ENCODE results near the gene LASP1. TPM values are rescaled to one million over a fixed set of nuclear protein-coding genes. Genes with fewer than 3 reads are reported as not detected.

The LASP1 gene
- total and polyA plus RNA-seq, 2 of the 4 experiments (the other 2 are of a cell fraction): 79.8 to 262 TPM

DNA sequence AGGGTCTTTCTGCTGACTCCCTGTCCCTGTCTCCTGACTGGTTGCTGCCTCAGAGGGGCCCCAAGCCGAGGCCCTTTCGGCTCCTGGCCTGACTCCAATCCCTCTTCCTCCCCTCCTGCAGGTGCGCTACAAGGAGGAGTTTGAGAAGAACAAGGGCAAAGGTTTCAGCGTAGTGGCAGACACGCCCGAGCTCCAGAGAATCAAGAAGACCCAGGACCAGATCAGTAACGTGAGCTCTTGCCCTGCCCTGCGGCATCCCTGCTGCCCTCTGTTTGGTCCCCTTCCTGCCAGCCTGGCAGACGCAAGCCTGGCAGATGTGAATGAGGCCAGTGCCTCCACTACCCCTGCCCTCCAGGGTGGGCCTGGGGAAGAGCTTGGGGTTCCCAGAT is 28.4 kb downstream of the LASP1 start:
- H3K14ac ChIP-seq (replicated peaks; ENCODE audit: low read depth, low read length): 0 out of 2 replicates have a peak overlapping the region, but pooled peaks have one; percentile 9
- no peak overlapping the region for H4K5ac ChIP-seq (ENCODE audit: low read depth, low read length)
- H4K91ac ChIP-seq (ENCODE audit: insufficient read depth, low read depth, low read length): no peak overlapping the region
- H3K4me2 ChIP-seq (ENCODE audit: low read depth, low read length): no peak overlapping the region
- H3K9ac ChIP-seq (ENCODE audit: low read depth, low read length): no peak overlapping the region
- ChIA-PET POLR2A (ENCODE audit: unreplicated experiment) (no interaction called here), CTCF (no interaction called here)
- H3K4me3 ChIP-seq (ENCODE audit: insufficient read depth, low read depth, low read length): no peak overlapping the region
- BruUV-seq (replicated peaks): no TSS peak
- no peak overlapping the region for H3K4ac ChIP-seq (ENCODE audit: low read depth, low read length)
- H3K27ac ChIP-seq (ENCODE audit: insufficient read depth, low read length): no peak overlapping the region
- H3K23ac ChIP-seq (ENCODE audit: low read depth, low read length): no peak overlapping the region
- no peak overlapping the region for H2AFZ ChIP-seq (replicated peaks; ENCODE audit: low read length, poor library complexity)
- peaks cover 97% of the 10 kb centered on the region for H4K20me1 ChIP-seq (ENCODE audit: insufficient read depth, low read length)
- no peak overlapping the region for H2BK20ac ChIP-seq (ENCODE audit: low read depth, low read length)
- dilution Hi-C loops (cut with HindIII; ENCODE audit: low sequenced_read_pairs, unreplicated experiment) (no loop called here), in situ Hi-C loops (cut with MboI; ENCODE audit: low sequenced_read_pairs) (no loop called here), intact Hi-C loops (cut with micrococcal nuclease) (no loop called here)
- H3K18ac ChIP-seq (ENCODE audit: low read depth, low read length): no peak overlapping the region
- no peak overlapping the region for H2BK120ac ChIP-seq (ENCODE audit: low read depth, low read length)
- ATAC-seq (ENCODE audit: low read depth) (no peak), DNase-seq (no peak)
- H4K8ac ChIP-seq (ENCODE audit: low read depth in 2 of 2, low read length in 2 of 2): no peak overlapping the region
- peak overlapping the region; percentile 69 for H2AK9ac ChIP-seq (replicated peaks; ENCODE audit: low read depth, low read length, poor library complexity)
- peaks cover 43 to 93% of the 10 kb centered on the region in 2 experiments for H3K79me1 ChIP-seq (ENCODE audit: low read depth in 1 of 2, low read length in 2 of 2)
- no peaks in the 10 kb centered on the region for H3K27me3 ChIP-seq (ENCODE audit: control insufficient read depth, insufficient read depth, low read length)
- H3K4me1 ChIP-seq (ENCODE audit: control insufficient read depth, insufficient read depth, low read length): peaks cover 33% of the 10 kb centered on the region
- H3K56ac ChIP-seq (ENCODE audit: extremely low read depth, insufficient read depth, low read length): no peak overlapping the region
- H3K36me3 ChIP-seq (ENCODE audit: control insufficient read depth, insufficient read depth, low read length): peaks cover 70% of the 10 kb centered on the region
- 92% methylated on average over 2 of the region's 9 CpGs; no CpG with 5 or more reads in 1 of the 2 experiments for WGBS, 2 experiments (ENCODE audit: extremely low coverage in 2 of 2, insufficient read length in 1 of 2)
- no peak overlapping the region for H2BK15ac ChIP-seq (ENCODE audit: low read depth, low read length)
- H2BK5ac ChIP-seq (ENCODE audit: low read depth, low read length, poor library complexity, severe bottlenecking): no peak overlapping the region
- no peak overlapping the region for H2AK5ac ChIP-seq (ENCODE audit: low read depth, low read length)
- no peaks in the 10 kb centered on the region for H3K9me3 ChIP-seq (ENCODE audit: control insufficient read depth, insufficient read depth, low read length)
- H3K9me1 ChIP-seq (ENCODE audit: insufficient read depth, low read length): peaks cover 19% of the 10 kb centered on the region
- TF ChIP-seq, protein P1, sequence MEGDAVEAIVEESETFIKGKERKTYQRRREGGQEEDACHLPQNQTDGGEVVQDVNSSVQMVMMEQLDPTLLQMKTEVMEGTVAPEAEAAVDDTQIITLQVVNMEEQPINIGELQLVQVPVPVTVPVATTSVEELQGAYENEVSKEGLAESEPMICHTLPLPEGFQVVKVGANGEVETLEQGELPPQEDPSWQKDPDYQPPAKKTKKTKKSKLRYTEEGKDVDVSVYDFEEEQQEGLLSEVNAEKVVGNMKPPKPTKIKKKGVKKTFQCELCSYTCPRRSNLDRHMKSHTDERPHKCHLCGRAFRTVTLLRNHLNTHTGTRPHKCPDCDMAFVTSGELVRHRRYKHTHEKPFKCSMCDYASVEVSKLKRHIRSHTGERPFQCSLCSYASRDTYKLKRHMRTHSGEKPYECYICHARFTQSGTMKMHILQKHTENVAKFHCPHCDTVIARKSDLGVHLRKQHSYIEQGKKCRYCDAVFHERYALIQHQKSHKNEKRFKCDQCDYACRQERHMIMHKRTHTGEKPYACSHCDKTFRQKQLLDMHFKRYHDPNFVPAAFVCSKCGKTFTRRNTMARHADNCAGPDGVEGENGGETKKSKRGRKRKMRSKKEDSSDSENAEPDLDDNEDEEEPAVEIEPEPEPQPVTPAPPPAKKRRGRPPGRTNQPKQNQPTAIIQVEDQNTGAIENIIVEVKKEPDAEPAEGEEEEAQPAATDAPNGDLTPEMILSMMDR (conservative IDR thresholded peaks at IDR 0.05; ENCODE audit: low read depth, low read length): no peak
- no peak for TF ChIP-seq BHLHE40 (IDR thresholded peaks at IDR 0.05; ENCODE audit: low read depth, low read length)
- TF ChIP-seq MAFK (IDR thresholded peaks at IDR 0.05; ENCODE audit: low read depth, low read length): no peak
- TF ChIP-seq RCOR1 (IDR thresholded peaks at IDR 0.05; ENCODE audit: insufficient replicate concordance, low read length): no peak
- TF ChIP-seq SMC3 (IDR thresholded peaks at IDR 0.05; ENCODE audit: low read depth, low read length): no peak
- no peak for TF ChIP-seq POLR2A (IDR thresholded peaks at IDR 0.05; ENCODE audit: low read depth, low read length)
- TF ChIP-seq RFX5 (IDR thresholded peaks at IDR 0.05; ENCODE audit: low read depth, low read length): no peak
- TF ChIP-seq FOS (IDR thresholded peaks at IDR 0.05; ENCODE audit: low read depth, low read length): no peak
- TF ChIP-seq NFE2L2 (IDR thresholded peaks at IDR 0.05; ENCODE audit: low read depth, low read length): no peak

Data from IMR-90 (cell line).